HFF-Myc (cell line): Measurements from ENCODE around the gene WDR59.

Experiments used
- DNase-seq: peaks from one replicate; pipeline ENCODE4 v3.0.0-alpha.2; 2011; ENCODE audit warnings: low read depth; ENCODE audit errors: extremely low read depth
- H3K4me3 ChIP-seq: replicated peaks from 2 replicates; pipeline ENCODE4 v1.5.1; 2011; ENCODE audit warnings: low read depth, mild to moderate bottlenecking, control low read depth, low read length
- TF ChIP-seq, protein P1 (sequence below): IDR thresholded peaks from 2 replicates; pipeline ENCODE4 v1.5.1; 2012; ENCODE audit warnings: mild to moderate bottlenecking, low read depth, low read length, control low read depth; ENCODE audit errors: missing control alignments

The WDR59 gene

DNA sequence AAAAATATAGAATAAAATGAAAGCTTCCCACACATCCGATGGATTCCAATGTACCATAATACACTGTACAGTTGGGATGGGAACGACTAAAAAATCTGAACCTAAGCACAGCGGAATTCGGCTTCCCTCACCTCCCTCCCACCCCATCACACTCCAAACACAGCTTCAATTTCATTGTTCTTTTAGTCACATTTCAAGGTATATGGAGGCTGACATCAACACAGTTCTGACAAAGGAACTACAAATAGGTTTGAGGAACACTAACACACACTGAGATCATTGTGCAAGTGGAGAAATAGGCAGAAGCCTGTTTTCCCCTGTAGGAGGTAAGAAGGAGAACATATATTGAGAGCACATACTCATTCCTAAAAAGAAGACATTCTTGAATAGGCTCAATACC is 85.1 kb downstream of the WDR59 start:
- TF ChIP-seq, protein P1, sequence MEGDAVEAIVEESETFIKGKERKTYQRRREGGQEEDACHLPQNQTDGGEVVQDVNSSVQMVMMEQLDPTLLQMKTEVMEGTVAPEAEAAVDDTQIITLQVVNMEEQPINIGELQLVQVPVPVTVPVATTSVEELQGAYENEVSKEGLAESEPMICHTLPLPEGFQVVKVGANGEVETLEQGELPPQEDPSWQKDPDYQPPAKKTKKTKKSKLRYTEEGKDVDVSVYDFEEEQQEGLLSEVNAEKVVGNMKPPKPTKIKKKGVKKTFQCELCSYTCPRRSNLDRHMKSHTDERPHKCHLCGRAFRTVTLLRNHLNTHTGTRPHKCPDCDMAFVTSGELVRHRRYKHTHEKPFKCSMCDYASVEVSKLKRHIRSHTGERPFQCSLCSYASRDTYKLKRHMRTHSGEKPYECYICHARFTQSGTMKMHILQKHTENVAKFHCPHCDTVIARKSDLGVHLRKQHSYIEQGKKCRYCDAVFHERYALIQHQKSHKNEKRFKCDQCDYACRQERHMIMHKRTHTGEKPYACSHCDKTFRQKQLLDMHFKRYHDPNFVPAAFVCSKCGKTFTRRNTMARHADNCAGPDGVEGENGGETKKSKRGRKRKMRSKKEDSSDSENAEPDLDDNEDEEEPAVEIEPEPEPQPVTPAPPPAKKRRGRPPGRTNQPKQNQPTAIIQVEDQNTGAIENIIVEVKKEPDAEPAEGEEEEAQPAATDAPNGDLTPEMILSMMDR, result no peak
- H3K4me3 ChIP-seq, result no peak overlapping the region
- no peak for DNase-seq

DNA sequence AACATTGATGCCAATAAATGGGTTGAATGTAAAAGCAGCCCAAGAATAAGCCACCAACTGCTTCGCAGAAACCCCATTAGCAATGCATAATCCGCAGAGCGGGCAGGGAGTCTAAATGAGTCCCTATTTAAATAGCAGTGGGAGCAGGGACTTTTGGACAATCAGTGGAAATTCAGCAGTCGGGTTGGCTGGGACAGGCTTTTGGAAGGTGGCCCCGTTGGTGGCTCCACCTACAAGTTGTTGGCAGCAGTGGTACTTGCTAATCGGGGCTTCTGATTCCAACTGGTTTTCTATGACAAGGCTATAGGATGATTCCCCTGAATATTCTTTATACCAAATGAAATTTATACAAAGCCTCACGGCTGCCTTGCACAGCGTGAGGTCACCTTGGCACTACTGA is 86.3 kb downstream of the WDR59 start:
- TF ChIP-seq, protein P1, result no peak
- DNase-seq, result no peak
- H3K4me3 ChIP-seq, result no peak overlapping the region

DNA sequence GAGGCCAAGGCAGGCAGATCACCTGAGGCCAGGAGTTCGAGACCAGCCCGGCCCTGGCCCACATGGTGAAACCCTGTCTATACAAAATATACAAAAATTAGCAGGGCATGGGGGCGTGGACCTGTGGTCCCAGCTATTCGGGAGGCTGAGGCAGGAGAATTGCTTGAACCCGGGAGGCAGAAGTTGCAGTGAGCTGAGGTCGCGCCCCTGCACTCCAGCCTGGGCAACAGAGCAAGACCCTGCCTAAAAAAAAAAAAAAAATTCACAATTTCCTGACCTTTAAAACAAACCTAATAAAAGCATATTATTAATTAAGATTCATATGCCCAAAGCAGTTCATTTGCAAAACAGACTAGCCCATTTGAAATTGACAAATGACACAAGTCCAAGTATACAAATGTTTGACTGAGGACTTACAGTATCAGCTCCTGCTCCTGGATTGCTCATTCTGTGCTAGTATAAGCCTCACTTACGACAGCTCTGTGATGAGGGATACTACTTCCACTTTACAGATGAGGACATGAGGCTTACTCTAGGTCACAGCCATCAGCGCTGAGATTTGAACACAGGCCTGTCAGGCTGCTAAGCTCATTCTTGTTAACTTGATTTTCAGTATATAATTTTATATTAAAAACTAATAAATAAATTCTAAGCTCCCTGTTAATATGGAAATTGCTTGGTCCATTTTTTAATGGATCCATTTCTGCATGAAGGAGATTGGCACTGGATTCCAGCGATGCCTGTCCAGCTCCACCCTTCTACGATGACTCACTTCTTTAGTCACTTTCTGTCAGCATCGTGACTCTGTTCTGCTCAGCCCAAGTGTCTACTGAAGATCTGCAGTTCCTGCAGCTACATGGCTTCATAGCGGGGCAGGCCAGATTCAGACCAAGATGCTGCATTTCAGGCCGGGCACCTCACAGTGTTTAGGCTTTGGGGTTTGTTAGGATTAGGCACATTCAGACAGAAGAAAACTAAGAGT is 88.2 kb downstream of the WDR59 start:
- TF ChIP-seq, protein P1, result no peak
- H3K4me3 ChIP-seq, result no peak overlapping the region
- DNase-seq, result peak; percentile 14

DNA sequence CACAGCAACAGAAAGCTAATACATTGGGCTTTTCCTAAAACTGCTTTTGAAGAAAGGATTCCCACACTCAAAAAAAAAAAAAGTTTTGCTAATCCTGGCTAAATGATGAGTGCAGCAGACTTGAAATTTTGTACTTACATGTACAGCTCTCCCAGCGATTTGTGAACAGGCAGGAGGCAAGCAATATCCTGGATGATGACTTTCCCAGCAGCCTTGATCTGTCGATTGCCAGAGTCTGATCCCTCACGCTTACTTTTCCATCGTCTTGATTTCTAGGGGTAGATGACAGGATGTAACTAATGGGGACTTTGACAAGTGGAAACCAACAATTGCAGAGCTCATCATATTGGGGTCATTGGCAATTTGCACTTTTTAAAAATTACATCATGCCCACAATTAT is 91.4 kb downstream of the WDR59 start:
- no peak for DNase-seq
- no peak overlapping the region for H3K4me3 ChIP-seq
- TF ChIP-seq, protein P1, result no peak

DNA sequence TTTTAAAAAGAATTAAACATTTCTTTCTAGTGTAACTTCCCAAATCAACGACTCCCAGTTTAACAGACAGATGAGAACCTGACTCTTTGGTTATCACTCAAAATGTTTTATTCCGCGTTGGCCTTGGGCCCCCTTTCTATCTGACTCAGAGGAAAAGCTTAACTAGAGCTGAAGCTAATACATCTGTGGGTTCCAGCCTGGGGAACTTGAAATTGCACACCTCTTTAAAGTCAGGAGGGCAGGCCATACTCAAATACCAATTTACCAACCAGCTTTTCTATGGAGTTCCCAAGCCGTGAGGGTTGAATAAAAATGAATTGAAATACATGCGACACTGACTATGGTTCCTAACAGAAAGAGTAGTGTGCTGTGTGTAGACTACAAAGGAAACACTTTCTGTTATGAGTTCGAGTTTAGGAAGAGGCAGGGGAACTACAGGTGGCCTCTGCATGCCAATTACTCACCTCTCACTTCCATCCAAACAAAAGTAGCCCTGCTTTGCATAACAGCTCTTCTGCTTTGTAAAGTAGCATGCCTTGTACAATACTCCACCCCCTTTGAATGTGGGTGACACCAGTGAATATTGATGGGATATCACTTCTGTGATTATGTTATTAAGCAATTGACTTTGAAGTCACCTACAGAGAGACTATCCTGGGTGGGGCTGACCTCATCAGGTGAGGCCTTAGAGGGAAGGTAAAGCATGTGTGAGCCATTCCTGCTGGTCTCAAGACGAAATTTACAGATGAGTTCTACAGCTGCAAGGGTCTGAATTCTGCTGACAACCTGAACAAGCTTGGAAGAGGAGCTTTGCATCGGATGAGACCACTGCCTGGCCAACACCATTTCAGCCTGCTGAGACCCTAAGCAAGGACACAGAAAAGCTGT is 92.1 kb downstream of the WDR59 start:
- H3K4me3 ChIP-seq, result no peak overlapping the region
- no peak for DNase-seq
- TF ChIP-seq, protein P1, result no peak

DNA sequence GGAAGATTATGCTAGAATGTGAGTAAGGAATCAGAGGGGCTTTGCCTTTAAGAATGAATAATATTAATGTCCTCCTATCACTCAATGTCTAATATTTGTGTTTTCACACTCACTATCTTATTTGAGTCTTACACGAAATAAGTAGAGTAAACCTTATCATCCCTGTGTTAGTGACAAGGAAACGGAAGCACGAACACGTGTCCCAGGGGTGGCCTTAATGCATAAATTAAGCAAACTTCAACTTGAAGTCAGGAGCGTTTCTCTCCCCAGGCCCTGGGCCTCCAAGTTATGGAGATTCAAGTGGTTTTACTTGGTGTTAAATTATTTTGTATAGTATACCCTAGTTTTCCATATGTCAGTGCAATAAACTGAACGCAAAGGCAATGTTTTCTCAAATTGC is 96.0 kb downstream of the WDR59 start:
- no peak overlapping the region for H3K4me3 ChIP-seq
- TF ChIP-seq, protein P1, result no peak
- DNase-seq, result no peak
